NCI-H69 (cell line): ENCODE results near the gene PGM5.
"Not testable (repeated sequence)": the region's sequence is repeated elsewhere in the genome, so short reads cannot be mapped to it uniquely, and the experiment has no call there.

ENCODE experiments used
- DNase-seq: peaks from one replicate; lab custom pipeline; 2025; lab: John Stamatoyannopoulos, UW

Gene PGM5

GRCh38 chr9:68356380-68357118 lies at the start of gene PGM5:
Gene PGM5, plus strand, starts transcription at chr9:68356611. Its CDS starts 517 bp downstream, at chr9:68357128.
- DNase-seq: not testable (repeated sequence)

- not testable (repeated sequence) for DNase-seq
Observed at GRCh38 chr9:68307127-68307526, 49.3 kb upstream of the PGM5 start.

DNA sequence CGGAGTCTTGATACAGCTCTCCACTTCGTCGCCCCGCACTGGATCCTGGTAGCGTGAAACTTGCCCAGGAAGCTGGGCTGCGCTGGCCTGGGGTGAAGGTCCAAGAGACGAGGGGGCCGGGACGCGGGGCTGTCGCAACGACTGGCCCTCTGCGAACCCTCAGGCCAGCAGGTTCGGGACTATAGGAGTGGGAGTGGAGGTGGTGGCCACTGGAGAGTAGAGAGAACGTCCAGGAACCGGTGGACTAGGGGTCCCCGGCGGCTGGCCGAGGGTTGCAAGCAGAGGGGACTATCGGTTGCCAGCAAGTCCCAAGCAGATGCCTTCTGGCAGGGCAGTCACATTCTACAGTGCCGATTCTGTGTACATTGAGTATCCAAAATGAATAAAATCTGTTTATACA lies 48.8 kb upstream of the PGM5 start:
- not testable (repeated sequence) for DNase-seq

DNA sequence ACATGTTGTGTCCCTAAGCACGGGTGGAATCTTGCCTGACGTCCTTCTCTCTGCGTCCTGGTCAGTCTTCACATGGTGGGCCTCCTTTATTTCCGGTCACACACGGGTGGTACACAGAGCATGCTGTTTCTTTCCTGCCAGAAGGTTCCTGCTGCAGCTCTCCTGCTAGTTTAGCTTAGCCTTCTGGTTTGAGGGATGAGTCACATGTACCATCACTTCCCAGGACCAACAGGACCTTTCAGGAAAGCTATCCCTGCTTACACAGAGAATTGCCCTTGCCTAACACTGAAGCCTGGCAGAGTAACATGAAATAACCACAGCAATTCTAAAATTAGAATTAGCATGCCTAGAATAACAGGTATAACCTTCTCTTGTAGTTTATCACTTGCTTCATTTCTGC lies 45.2 kb upstream of the PGM5 start:
- not testable (repeated sequence) for DNase-seq

DNA sequence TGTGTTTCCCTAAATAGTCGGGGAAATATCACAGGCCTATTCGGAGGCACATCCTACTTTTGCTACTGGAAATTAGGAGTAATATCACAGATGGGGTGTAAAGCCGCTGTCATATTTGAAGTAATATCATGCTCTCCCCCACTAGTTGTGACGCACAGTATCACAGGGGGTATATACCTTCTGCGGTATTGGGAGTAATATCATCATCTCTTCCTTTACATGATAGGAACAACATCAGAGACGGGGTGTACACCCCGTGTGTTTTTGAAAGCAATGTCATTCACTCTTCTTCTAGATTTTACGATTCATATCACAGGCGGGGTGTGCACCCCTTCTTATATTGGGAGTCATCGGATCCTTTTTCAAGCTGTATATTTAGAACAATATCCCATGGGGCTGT lies 38.2 kb upstream of the PGM5 start:
- DNase-seq: not testable (repeated sequence)

DNA sequence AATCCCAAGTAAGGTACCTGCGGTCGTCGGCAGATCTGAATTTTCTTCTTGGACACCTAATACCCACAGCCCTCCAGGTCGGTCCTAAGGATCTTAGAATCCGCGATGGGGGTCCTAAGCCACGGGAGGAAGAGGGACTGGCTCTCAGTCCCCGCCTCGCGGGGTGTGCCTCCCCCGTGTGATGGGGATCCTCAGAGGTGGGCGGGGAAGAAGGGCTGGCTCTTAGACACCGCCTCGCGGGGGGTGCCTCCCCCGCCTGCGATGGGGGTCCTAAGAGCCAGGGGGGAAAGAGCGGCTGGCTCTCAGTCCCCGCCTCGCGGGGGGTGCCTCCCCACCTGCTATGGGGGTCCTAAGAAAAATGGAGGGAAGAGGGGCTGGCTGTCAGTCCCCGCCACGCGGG lies 32.7 kb upstream of the PGM5 start:
- DNase-seq: not testable (repeated sequence)

DNA sequence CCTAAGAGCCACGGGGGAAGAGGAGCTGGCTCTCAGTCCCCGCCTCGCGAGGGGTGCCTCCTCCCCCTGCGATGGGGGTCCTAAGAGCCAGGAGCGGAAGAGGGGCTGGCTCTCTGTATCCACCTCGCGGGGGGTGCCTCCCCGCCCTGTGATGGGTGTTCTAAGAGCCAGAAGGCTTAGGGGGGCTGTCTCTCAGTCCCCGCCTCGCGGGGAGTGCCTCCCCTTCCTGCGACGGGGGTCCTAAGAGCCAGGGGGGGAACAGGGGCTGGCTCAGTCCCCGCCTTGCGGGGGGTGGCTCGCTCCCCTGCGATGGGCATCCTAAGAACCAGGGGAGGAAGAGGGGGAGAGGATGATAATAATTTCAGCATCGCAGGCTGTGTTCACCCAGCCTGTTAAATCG lies 31.9 kb upstream of the PGM5 start:
- not testable (repeated sequence) for DNase-seq

DNA sequence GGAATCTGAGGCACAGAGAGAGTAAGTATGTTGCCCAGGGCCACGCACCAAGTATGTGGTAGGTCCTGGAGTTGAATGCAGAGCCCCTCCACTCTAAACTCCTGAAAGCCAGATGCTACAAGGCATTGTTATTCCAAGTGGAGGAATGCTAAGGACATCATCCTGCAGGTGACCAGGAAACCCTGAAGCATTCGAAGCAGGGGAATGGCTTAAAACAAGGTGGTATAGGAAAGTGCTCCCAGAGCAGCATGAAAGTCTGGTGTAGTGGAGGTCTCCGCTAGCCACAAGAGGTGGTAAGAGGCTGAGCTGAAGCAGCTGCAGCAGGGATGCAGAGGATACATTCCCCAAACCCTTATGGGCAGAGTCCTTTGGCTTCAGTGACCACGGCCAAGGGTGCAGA lies 27.3 kb upstream of the PGM5 start:
- not testable (repeated sequence) for DNase-seq

GRCh38 chr9:68330531-68331173 lies 25.8 kb upstream of the PGM5 start:
- DNase-seq: not testable (repeated sequence)

- not testable (repeated sequence) for DNase-seq
Observed at GRCh38 chr9:68332122-68332521, 24.3 kb upstream of the PGM5 start.

GRCh38 chr9:68335935-68336334 lies 20.5 kb upstream of the PGM5 start:
- not testable (repeated sequence) for DNase-seq

- not testable (repeated sequence) for DNase-seq
Observed at GRCh38 chr9:68336639-68337339, 19.6 kb upstream of the PGM5 start.

- not testable (repeated sequence) for DNase-seq
Observed at GRCh38 chr9:68338000-68338399, 18.4 kb upstream of the PGM5 start.

DNA sequence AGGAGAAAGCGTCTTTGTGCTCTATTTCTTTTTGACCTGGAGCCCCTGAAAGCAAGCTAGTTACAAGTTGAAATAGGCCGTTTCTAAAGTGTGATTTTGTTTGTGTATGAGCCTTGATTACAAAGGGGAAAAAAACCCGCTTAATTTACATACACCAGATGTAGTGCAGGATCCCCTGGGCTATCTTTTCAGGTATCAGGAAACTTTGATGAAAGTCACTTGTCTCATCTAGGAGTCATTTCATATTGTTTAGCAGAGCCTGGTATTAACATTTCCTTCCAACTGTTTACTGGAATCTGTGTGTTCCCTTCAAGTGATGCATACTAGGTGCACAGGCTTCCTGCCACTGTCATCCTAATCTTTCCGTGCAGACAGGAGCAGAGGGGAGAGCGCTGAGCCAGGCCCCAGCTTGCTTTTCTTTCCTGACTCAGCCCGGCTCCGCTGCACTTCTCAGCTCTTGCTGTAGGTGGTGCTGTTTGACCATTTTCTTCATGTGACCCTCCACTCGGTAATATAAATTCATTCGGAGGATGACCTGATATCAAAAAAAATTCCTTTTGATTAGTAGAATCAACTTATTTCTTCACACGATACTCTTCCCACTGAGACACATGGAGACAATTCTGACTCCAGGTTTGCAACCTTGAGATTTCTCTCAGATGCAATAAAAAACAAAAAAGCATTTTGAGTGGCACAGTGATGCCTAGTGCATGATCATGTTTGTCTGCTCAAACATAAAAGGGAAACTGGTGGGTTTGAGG lies 14.0 kb upstream of the PGM5 start:
- DNase-seq: not testable (repeated sequence)

- DNase-seq: not testable (repeated sequence)
Observed at GRCh38 chr9:68343242-68343641, 13.2 kb upstream of the PGM5 start.

DNA sequence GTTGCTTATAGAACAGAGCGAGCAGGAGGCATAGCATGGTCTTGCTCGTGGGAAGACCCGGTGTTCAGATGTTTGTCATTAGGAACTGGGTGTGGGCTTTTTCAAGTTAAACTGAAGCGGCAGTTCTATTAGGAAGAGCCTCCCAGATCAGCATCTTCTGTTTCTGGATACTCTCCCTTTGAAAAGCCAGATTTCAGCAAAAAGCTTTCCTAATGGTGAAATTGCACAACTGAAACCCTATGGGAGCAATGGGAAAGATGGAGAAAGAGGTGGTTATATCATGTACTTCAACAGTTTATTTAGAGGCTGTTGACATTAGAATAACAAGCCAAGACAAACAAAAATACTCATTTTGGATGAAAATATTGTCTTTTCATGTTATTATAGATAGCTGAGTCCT lies 12.4 kb upstream of the PGM5 start:
- not testable (repeated sequence) for DNase-seq

- not testable (repeated sequence) for DNase-seq
Observed at GRCh38 chr9:68351689-68352088, 4.7 kb upstream of the PGM5 start.

DNA sequence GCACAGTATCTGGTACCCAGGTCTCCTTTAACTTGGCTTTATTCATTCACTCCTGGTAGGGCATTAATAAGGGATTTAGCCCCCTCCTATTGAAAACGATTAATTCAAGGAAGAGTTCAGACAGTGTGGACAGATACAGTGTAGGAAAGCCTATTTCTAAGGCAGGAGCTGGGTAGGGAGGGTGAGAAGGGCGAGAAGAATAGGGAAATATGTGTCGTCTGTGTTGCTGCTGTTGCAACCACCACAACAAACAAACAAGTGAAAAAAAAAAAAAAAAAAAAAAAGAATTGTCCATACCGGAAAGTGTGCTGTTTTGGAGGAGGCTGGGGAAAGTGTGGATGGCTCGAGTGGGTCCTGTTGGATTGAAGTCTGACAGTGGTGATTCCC lies 425 bp upstream of the PGM5 start:
- not testable (repeated sequence) for DNase-seq

GRCh38 chr9:68357119-68357714 lies 806 bp downstream of the PGM5 start:
- DNase-seq: not testable (repeated sequence)

- not testable (repeated sequence) for DNase-seq
Observed at GRCh38 chr9:68366933-68367547, 10.6 kb downstream of the PGM5 start.

DNA sequence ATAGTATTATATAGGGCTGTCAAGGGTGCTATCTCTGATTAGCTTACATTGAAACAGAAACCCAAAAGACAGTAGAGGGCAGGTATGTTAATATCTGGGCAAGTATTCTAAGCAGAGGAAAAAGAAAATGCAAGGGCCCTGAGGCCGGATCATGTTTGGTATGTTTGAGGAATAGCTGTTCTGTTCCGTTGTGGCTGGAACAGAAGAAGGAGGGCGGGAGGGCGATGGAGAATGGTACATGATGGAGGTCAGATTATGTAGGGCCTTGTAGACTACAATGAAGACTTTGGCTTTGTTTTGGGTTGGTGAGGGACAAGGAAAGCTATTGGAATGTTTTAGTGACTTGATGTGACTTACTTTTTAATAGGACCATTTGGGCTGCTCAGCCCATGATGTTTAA lies 19.4 kb downstream of the PGM5 start:
- not testable (repeated sequence) for DNase-seq
